Measurements from ENCODE around the gene SLC1A3.

Gene SLC1A3

DNA sequence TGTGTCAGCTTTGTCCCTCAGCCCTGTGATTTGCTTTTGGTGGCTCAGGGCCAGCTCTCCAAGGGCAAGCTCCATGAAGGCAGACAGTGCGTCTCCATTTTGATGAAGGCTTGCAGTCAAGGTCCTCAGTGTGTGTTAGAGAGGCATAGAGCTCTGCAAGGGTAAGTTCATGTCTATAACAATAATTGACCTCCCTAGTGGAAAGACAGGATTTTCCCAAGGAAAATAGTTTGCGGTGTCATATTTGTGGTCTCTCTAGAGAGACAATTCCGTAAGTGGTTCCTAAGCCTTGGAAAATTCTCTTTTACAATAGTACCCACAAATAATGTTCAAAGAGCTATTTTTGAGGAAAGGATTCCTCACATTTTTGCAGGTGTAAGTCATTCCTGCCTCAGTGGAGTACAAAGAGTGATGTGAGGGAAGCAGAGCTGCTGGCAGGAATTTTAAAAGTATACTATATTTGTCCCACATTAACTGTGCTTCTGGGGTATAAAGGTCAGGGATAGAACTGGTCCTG, 40.2 kb downstream of the SLC1A3 start:
- TF ChIP-seq, protein P1, sequence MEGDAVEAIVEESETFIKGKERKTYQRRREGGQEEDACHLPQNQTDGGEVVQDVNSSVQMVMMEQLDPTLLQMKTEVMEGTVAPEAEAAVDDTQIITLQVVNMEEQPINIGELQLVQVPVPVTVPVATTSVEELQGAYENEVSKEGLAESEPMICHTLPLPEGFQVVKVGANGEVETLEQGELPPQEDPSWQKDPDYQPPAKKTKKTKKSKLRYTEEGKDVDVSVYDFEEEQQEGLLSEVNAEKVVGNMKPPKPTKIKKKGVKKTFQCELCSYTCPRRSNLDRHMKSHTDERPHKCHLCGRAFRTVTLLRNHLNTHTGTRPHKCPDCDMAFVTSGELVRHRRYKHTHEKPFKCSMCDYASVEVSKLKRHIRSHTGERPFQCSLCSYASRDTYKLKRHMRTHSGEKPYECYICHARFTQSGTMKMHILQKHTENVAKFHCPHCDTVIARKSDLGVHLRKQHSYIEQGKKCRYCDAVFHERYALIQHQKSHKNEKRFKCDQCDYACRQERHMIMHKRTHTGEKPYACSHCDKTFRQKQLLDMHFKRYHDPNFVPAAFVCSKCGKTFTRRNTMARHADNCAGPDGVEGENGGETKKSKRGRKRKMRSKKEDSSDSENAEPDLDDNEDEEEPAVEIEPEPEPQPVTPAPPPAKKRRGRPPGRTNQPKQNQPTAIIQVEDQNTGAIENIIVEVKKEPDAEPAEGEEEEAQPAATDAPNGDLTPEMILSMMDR (IDR thresholded peaks at IDR 0.05): no peak

DNA sequence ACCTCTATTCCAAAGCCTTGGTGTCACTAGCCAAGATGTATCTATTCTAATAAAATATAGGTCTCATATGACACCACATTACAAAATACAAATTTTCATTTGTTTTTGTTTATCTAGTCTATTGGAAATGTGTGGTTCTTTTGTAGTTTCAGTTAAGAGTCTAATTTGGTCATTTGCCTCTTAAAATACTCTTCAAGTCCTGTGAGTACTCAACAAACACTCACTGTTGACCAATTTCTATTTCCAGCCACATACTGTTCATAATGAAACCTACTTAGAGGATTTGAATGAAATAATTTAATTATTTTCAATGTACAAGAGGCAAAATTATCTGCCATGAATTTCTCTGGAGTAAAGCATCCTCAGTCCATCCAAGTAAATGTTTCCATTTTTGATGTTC, 40.6 kb downstream of the SLC1A3 start:
- TF ChIP-seq, protein P1 (IDR thresholded peaks at IDR 0.05): no peak

DNA sequence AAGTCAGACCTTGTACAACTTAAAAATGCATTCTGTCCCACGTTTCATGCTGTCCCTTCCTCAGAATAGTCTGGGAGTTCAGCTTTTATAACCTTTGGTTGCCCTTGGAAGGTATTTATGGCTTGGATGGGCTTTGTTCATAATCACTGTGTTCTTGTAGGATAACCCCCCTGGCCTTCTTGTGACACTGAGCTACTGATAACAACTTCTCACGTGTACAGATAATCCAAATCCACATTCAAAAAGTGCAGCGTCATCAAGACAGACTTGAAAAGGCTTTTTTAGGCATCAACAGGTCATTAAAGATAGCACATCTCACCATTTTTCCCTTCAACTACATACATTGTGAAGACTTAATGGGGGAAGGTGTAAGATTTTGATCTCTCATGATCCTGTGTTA, 42.0 kb downstream of the SLC1A3 start:
- TF ChIP-seq, protein P1 (IDR thresholded peaks at IDR 0.05): no peak

DNA sequence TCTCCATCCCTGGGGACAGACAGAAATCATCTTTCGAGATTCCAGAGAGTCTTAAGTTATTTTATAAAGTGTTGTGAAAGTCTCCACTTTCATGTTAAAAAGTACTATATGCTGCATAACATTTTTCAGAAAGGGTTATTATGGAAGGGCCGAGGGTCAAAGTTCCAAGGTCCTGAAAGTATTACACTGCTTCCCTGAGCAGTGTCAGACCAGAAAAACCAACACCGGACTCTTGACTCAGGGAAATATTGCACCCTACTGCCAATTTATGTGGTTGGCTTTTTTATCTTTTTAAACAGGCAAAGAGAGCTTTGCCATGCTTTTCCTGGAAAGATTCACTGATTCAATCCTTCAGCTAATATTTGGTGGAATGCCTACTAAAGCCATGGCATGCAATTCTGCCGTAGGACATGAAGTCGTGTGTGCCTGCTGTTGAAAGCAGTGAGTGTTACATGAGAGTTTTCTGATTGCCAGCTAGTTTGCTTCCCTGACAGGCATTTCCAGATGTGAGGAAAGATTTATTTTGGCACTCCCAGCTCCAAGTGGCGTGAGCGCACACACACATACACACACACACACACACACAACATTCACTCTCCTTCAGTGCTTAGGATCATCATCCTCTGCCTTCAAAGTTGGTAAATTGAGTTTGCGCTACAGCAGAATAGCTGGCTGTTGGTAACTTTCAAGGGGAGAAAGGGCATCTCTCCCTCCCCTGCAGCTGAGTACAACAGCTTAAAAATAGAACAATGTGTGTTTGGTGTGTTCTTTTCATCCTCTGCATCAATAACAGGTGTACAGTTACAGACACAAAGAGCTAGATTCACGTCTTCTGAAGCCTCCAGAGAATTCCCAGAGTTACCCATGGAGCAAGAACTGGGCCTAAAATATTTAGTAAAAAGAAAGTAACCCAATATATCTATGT, 45.6 kb downstream of the SLC1A3 start:
- TF ChIP-seq, protein P1 (IDR thresholded peaks at IDR 0.05): no peak

DNA sequence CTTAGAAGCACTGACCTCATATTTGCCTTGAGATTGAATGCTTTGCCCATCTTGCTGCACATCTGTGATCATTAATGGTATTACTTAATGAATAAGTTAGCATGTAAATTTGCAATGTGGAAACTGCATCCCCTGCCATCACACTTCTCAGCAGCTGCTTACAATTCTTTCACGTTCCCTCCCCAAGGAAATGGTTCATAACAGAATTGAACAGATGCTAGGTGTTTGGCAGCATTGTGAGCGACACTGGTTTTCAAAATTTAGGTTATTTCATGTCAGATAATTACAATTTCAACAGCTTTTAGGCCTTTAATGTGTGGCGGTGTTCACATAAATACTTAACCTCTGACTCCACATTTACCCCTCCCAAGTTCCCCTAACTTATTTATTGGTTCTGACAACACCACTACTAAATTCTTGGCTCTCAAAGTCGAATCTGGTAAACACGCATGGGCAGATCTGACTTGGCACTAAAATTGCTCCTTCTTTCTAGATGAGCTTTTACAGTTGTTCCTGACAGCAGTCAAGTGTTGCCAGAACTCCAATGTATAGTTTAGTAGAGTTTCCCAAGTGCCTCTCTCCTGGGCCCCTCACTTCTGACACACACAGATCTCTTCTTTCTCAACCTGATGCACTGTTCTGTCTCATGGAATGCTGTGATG, 46.8 kb downstream of the SLC1A3 start:
- TF ChIP-seq, protein P1 (IDR thresholded peaks at IDR 0.05): no peak

DNA sequence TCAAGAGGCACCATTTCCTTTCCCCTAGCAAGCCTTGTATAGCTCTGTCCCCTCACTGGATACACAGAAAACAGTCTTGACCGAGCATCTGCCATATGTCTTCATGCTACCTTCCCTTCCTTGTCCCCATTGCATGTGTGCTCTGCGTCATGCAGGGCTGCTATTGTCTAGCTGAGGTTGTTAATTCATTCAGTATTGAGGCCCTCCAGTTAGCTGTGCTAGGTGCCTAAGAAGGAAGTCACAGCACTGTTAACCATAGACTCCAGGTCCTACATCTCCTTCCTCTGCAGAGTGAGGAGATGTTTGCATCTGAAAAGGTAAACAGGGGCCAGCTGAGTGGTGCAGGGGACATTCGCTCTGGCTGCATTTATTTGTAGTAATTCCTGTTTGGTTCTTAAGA, 48.2 kb downstream of the SLC1A3 start:
- TF ChIP-seq, protein P1 (IDR thresholded peaks at IDR 0.05): no peak

DNA sequence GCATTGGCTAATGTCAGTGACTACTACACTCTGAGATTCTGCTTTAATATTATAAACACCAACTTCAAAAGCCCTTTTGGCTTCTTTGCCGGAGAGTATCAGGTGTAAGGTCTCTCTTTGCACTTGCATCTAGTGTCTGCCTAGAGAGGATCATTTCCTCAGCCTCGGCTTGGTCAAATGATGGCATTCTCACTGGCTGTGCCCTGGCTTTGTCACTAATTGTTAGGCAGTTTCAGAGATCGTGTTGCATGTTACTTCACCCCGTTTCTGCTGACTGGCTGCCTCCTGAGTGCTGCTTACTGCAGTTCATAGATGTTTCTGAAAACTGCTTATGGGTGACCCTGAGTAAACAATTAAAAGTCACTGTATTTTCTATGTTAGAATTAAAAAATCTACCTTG, 48.8 kb downstream of the SLC1A3 start:
- TF ChIP-seq, protein P1 (IDR thresholded peaks at IDR 0.05): no peak

All from LNCAP (cell line).